ENCODE data around the gene SBSN.

The SBSN gene

DNA sequence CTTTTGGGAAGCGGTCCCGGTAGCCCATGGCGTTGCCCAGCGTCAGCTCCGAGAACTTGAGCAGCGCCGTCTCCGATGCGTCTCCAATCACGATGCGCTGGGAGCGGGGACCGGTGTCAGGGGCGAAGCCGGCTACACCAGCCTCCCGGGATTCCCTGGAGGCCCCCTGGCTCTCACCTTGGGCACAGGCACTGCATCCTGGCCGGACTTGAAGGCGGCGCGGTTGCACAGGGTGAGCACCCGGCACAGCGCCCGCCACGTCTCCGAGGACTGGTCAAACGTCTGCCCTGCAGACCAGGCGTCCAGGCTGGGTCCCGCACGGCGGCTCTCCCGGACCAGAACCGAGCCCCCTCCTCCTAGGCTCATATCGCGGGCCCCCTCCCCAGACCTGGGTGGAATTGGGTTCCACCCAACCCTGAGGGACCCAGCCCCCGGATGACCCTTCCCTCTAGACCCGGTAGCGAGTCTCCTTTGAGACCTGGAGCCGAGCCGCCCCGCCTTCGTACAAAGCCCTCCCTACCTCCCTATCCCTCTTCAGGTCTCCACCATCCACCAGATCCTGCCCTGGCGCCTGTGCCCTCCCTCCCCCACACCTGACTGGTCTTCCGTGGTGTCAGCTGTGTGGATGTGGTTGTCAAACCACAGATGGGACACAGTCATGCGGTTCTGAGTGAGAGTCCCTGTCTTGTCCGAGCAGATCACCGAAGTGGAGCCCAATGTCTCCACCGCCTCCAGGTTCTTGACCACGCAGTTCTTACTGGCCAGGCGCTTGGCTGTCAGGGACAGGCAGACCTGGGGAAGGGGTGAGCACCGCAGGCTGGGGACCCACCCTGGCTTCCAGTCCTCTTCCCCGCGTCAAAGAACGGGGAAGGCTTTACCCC lies 30.5 kb upstream of the SBSN start:
- TF ChIP-seq, protein P1, sequence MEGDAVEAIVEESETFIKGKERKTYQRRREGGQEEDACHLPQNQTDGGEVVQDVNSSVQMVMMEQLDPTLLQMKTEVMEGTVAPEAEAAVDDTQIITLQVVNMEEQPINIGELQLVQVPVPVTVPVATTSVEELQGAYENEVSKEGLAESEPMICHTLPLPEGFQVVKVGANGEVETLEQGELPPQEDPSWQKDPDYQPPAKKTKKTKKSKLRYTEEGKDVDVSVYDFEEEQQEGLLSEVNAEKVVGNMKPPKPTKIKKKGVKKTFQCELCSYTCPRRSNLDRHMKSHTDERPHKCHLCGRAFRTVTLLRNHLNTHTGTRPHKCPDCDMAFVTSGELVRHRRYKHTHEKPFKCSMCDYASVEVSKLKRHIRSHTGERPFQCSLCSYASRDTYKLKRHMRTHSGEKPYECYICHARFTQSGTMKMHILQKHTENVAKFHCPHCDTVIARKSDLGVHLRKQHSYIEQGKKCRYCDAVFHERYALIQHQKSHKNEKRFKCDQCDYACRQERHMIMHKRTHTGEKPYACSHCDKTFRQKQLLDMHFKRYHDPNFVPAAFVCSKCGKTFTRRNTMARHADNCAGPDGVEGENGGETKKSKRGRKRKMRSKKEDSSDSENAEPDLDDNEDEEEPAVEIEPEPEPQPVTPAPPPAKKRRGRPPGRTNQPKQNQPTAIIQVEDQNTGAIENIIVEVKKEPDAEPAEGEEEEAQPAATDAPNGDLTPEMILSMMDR (IDR thresholded peaks at IDR 0.05; ENCODE audit: extremely low read depth, missing control alignments): no peak
- no peak for DNase-seq (ENCODE audit: low spot score)

DNA sequence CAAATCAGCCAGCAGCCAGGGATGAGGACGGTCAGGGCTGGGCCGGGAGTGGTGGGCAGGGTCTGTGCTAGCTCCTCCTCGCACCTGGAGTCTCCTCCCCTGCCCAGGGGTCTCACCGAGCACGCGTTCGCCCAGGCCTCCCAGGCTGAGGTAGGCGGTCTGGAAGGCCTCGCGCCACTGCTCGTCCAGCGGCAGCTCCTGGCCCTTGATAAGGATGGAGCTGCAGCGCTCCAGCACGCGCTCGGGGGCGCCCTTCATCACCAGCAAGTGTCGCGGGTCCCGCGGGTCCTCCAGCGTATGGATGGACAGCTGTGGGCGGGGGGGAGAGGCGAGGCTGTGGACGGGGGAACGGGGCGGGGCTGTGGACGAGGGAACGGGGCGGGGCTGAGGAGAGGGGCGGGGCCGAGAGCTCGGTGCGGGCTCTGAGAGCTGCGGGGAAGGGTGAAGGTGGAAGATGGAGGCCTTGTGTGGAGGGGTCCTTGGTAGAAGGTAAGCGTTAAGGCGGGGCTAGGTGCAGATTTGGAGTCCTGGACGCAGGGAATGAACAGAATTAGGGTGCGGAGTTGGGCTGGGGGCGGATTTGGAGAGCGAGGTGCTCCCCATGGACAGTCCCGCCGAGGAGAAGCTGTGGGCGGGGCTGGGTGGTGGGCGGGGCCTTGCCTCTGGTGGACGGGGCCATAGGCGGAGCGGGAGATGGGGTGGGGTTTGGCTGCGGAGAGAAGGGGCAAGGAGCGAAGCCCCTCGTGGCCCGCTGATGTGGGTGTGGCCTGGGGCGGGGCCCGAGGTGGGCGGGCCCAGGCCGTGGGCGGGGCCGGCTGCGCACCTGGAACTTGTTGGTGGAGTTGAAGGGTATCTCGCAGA lies 29.7 kb upstream of the SBSN start:
- TF ChIP-seq, protein P1 (IDR thresholded peaks at IDR 0.05; ENCODE audit: extremely low read depth, missing control alignments): no peak
- peak; percentile 72 for DNase-seq (ENCODE audit: low spot score)

DNA sequence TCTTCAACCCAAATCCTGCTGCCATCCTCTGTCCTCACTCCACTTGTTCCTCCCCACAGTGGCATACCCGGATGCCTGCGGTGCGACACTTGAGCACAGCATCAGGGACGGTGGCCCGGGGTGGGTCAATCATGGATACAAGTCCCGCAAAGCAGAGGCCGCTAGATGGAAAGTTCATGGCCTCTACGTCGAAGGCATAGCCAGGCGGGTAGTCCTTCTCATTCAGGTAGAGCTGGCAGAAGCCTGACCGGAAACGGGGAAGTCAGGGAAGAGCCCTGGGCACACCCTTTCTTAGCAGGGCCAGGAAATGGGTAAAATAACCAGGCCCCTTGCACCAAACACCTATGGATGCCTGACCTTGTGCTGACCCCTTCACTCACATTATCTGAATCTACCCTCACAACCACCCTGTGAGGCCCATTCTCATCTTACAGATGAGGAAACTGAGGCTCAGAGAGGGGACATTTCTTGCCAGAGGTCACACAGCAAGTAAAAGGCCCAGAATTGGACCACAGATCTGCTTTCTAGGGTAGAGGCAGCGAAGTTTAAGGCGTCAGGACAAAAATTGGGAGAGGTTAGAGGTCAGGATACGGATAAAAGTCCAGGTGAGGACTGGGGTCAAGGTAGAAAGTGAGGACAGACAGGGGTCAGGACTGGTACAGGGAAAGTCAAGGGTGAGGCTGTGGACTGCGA lies 28.9 kb upstream of the SBSN start:
- DNase-seq (ENCODE audit: low spot score): no peak
- TF ChIP-seq, protein P1 (IDR thresholded peaks at IDR 0.05; ENCODE audit: extremely low read depth, missing control alignments): no peak

DNA sequence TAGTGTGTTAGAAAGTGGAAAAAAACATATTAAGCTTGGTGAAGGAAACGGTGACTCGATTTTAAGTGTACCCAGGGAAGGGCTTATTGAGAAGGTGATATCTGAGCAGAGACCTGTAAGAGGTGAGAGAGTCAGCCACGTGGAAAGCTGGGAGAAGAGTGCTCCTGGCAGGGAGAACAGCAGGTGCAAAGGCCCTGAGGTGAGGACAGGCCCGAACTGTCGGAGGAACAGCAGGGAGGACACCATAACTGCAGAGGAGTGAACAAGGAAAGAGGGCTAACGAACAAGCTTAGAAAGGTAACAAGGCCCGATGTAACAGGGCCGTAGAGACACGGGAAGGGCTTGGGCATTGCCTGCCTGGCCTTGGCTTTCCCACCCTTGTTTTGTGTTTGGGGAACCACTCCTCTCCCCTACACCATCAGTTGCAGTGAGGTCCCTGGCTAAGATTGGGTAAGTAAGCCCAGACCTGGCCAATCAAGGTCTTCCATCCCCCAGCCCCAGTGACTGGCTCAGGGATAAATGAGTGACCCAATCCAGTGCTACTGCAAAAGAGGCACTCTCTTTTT lies 28.0 kb upstream of the SBSN start:
- no peak for DNase-seq (ENCODE audit: low spot score)
- TF ChIP-seq, protein P1 (IDR thresholded peaks at IDR 0.05; ENCODE audit: extremely low read depth, missing control alignments): no peak

DNA sequence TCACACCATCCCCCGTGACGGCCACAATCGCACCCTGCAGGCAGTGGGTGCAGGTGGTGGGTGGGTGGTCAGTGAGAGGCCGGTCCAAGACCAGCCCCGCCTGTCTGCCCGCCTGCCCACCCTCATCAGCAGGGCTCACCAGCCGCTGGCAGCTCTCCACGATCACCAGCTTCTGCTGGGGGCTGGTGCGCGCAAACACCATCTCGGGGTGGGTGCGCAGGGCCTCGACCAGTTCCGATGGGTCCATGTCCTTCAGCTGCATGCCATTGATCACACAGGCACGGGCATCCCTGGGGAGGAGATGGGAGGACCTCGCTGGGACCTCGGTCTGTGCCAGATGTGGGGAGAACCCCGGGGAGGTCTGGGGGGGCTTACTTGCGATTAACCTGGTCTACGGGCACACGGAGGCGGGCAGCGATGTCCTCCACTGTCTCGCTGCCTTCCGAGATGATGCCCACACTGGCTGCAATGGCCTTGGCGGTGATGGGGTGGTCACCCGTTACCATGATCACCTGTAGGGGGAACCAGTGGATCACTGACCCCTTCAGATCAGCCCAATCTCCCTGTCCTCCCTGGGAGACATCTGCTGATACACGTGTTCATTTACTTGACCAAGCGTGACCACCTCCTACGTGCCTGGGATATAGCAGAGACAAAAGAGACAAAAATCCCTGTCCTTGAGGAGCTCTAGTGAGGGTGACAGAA lies 27.3 kb upstream of the SBSN start:
- TF ChIP-seq, protein P1 (IDR thresholded peaks at IDR 0.05; ENCODE audit: extremely low read depth, missing control alignments): no peak
- DNase-seq (ENCODE audit: low spot score): peak; percentile 64

DNA sequence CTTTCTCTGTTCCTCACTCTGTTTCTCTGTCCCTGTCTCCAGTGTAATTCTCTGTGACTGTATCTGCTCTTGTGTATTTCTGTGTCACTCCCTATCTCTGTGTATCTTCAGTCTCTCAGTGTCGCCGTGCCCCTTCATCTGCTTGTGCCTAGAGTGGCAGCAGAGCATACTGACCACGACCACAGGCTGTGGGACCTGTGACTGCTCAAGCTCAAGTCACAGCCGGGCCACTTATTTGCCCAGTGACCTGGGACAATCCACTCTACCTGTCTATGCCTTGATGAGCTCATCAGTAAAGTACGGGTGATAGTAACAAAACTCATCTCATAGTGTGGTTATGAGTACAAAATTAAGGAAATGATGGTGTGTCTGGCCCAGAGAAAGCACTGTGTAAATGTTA lies 26.0 kb upstream of the SBSN start:
- DNase-seq (ENCODE audit: low spot score): no peak
- TF ChIP-seq, protein P1 (IDR thresholded peaks at IDR 0.05; ENCODE audit: extremely low read depth, missing control alignments): no peak
